Omental fat pad (tissue), 4 donors: ENCODE measurements around the gene PRUNE2. TPM values are rescaled to one million over a fixed set of nuclear protein-coding genes. Genes with fewer than 3 reads are reported as not detected.

Experiments
- ATAC-seq: fragments of 150-250 bp; one replicate; pipeline ENCODE4 v1.9.1; 2016; ENCODE audit warnings: mild to moderate bottlenecking, moderate library complexity; ENCODE audit not compliant: low FRiP score
- DNase-seq: peaks from one replicate; pipeline ENCODE4 v3.0.0-alpha.2; 2019; ENCODE audit warnings: low spot score
- total RNA-seq, 4 donors: library from RNA; depleted of rRNA; stranded (reverse); fragments of >200 nt; gene quantifications; one replicate each; pipeline ENCODE4 v1.1.0, GENCODE V29; 2016
- TF ChIP-seq, protein P1 (sequence below), 3 donors: fragments of 450-650 bp; IDR thresholded peaks; one replicate each; pipeline ENCODE4 v1.5.1; 2016 to 2017; ENCODE audit warnings: antibody characterized with exemption in 3 of 3, mild to moderate bottlenecking in 3 of 3, moderate library complexity in 2 of 3

PRUNE2 gene
- total RNA-seq, 4 donors from 2014 or later: 3.1 to 13.4 (median 12.0) TPM

DNA sequence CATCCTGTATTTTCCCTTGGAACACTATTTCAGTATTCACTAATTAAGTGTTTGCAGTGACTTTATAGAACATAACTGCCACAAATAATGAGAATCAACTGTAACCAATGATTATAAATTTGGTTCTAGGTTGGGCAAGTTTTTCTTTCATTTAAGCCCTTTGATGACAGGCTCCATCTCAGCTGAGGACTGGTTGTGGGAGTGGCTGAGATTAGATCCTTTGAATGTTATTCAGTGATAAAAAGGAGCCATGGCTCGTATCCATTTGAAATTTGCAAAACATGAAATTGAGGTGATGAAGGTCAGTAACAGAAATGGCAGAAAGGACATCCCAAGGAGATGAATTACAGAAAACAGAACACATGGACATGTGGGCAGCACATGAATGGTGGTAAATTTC is 279.8 kb downstream of the PRUNE2 start:
- TF ChIP-seq, protein P1, sequence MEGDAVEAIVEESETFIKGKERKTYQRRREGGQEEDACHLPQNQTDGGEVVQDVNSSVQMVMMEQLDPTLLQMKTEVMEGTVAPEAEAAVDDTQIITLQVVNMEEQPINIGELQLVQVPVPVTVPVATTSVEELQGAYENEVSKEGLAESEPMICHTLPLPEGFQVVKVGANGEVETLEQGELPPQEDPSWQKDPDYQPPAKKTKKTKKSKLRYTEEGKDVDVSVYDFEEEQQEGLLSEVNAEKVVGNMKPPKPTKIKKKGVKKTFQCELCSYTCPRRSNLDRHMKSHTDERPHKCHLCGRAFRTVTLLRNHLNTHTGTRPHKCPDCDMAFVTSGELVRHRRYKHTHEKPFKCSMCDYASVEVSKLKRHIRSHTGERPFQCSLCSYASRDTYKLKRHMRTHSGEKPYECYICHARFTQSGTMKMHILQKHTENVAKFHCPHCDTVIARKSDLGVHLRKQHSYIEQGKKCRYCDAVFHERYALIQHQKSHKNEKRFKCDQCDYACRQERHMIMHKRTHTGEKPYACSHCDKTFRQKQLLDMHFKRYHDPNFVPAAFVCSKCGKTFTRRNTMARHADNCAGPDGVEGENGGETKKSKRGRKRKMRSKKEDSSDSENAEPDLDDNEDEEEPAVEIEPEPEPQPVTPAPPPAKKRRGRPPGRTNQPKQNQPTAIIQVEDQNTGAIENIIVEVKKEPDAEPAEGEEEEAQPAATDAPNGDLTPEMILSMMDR (IDR thresholded peaks at IDR 0.05): no peak
- ATAC-seq (no peak), DNase-seq (no peak)

GRCh38 chr9:76624391-76625048 is 281.4 kb downstream of the PRUNE2 start:
- ATAC-seq (no peak), DNase-seq (no peak)
- TF ChIP-seq, protein P1 (IDR thresholded peaks at IDR 0.05): no peak

DNA sequence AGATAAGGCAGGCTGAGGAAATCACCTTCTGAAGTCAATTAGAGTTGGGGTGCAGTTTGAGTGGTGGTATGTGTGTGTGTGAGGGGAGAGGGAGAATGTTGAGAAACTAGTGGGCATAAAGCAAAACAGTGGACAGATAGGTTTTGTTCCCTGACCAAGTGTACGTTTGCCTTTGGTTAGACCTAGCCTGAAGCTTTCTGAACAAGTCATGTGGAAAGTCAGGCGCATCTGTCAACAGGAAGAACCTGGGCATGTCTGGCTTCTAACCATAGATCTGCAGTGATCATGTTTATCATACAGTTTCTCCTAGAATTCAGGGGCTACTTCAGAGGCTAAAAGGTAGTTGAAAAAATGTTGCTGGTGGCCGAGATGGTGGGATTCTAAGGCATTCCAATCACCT is 284.9 kb downstream of the PRUNE2 start:
- DNase-seq (no peak), ATAC-seq (no peak)
- TF ChIP-seq, protein P1 (IDR thresholded peaks at IDR 0.05): no peak

- DNase-seq: no peak
- TF ChIP-seq, protein P1 (IDR thresholded peaks at IDR 0.05): no peak
- no peak for ATAC-seq
These were observed 285.3 kb downstream of the PRUNE2 start for GRCh38 chr9:76620581-76620980.

DNA sequence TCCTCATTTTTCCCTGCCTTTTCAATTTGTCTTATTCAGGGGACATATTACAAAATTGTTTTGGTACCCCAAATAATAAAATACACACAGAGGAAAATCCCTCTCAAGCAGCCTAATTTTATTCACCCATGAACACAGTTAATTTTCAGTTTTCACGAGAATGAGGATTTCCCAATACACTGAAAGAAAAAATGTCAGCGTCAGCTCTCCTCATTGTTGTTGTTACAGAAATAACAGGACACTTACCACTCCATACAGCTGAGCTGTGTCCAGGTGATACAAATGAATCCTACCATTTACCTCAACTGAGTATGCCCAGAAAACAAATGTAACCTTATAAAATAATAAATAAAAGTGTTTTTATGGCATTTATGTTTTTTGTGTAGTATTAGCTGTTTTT is 286.3 kb downstream of the PRUNE2 start:
- no peak for DNase-seq
- ATAC-seq: no peak
- TF ChIP-seq, protein P1 (IDR thresholded peaks at IDR 0.05): no peak

- TF ChIP-seq, protein P1 (IDR thresholded peaks at IDR 0.05): no peak
- ATAC-seq (no peak), DNase-seq (no peak)
These were observed 286.7 kb downstream of the PRUNE2 start for GRCh38 chr9:76619197-76619596.

DNA sequence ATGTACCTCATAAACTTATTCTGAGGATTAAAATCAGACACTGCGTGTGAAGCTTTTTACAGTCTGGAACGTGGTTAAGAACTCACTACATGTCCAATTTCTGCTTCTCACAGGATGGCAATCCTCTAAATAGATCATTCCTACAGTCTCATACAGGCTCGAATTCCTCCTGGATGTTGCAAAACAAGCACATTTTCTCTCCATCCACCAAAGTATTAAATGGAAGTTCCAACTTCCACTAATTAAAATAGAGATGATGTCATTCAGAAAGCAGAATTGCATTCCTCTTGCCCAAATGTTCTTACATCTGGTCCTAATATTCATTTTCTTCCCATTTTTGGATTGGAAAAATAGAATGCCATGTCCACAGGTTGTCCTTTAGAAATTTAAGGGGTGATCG is 287.2 kb downstream of the PRUNE2 start:
- TF ChIP-seq, protein P1 (IDR thresholded peaks at IDR 0.05): no peak
- DNase-seq (no peak), ATAC-seq (no peak)
